ENCODE measurements around the gene CLSTN2. TPM values are rescaled to one million over a fixed set of nuclear protein-coding genes. Genes with fewer than 3 reads are reported as not detected.

CLSTN2 gene
- total RNA-seq, 1 donor from 2014 or later: 9.7 TPM

DNA sequence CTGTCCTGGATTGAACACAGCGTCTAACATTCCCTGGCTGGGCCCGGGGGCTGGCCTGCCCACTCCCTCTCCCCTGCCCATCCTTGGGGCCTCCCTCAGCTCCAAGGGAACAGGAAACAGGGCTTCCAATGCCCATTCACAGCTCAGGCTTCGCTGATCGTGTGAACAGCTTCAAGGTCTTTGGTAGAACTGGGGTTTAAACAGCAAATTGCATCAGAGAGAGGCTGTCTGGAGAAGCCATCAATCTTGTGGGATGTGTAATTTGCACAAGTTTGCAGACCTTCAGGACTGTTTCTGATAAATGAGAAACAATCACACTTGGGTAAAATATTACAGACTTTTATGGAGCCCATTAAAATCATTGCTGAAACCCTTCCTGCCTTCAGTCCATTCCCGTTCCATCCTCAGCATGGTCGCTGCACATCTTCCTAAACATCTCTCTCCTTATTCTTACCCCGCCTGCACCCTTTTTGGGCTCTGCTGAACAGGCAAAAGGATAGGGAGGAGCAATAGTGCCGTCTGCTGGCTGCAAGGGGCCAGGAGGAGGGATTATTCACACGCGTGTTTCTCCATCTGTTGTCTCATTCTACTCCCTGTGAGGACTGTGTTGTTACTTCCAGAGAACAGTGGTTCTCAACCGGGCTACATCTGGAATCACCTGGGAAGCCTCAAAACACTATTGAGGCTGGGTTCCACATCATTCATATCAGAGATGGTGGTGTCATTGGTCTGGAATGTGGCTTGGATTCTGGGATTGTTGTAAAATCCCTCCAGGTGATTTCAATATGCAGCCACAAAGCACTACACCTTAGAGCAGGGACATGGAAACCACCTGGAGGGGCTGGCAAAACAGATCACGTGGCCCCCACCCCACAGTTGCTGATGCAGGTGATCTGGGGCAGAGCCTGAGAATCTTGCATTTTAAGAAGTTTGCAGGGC is 116.3 kb downstream of the CLSTN2 start:
- DNase-seq (ENCODE audit: low spot score): no peak

DNA sequence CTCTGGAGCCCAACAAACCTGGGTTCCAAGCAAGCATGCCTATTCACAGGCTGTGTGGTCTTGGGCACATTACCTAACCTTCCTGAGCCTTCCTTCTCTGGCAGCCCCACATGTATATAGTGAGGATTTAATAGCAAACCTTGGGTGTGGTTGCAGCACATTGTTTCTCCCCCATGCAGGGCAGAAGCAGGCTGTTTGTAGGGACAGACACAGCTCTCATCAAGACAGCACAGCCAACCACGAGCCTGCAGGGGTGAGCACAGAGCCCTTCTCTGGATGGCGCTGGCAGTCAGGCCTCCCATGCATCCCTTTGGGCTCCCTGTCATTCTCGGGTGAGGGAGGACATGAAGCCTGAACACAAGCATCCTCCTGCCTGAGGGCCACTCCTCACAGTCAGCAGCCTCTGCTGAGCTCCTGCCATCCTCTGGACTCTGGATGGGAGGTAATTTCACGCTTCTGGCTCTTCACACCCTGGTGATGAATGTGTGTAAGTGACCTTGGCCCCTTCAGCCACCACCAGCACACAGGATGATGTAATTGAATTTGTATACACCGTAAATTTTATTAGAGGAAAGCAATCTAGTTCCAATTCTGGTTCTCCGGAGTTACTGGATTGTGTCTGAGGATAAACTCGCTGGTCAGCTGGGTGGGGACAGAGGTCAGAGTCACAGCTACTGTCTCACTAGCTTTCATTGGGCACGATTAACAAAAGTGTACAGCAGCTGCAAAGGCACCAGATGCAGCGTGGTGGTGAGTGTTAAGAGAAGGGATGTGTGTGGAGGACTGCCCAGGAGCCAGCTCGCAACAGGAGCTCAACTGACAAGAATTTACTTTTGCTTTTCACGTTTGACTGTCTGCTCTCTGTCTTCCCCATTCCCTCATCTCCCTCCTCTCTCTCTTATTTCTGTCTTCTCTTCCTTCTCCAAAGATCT is 118.1 kb downstream of the CLSTN2 start:
- no peak for DNase-seq (ENCODE audit: low spot score)

DNA sequence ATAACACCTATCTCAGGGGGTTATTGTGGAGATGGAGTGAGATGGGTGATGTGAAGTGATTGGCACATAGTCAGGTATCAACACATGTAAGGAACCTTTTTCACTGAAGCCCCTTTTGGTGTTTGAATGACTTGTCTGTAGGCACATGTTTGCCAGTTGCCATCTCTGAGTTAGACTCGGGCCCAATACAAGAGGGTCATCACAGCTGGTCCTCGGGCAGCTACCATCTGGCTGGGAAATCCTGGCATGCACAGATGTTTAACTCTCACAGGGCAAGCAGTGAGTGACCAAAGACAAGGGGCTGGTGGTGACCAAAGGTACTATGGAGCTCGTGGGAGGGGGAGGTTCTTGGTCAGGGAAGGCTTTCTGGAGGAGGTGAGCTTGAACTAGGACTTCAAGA is 118.8 kb downstream of the CLSTN2 start:
- no peak for DNase-seq (ENCODE audit: low spot score)

DNA sequence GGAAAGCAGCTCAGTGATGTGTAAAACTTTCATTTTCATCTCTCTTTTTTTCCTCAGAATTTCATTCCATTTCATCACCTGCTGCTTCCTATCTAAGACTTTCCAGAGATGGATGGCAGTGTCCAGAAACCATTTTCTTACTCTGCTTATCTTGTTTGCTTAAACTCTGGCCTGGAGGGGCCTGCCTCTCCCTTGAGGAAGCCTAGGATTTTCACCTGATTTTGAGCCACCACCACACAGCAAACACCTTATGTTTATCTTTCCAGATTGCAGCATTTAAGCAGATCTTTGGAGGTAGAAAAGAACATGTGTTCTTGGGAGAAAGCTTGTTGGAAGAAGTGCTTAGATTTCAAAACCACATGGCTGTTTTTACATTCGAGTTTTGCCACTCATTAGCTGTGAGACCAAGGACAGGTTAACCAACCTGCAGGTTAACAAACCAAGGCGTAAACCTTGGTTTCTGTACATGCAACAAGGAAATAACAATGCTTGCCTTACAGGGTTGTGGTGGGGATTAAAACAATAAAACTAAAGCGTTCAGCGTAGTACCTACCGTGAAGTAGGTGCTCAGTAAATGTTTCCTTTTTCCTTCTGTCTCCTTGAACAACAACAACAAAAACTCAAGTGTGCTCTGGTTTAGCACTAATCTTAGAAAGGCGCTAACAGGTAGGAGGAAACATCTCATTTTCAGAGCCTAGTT is 120.3 kb downstream of the CLSTN2 start:
- DNase-seq (ENCODE audit: low spot score): no peak

DNA sequence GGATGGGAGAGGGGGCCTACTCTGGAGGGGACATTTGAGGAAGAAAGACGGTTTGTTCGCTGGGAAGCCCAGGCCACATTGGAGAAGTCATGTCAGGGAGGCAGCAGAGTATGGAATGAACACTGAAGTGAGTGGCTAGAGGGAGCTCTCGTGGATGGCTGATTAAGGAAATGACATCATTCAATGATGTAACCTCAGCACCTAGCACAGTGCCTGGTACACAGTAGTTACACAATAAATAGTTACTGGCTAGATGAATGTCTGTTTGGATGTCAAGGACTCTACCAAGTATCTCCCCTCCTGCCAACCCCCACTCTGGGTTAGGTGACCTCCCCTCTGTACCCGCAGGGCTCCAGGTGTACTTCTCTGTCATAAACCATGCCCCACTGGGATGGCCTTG is 121.1 kb downstream of the CLSTN2 start:
- DNase-seq (ENCODE audit: low spot score): no peak

DNA sequence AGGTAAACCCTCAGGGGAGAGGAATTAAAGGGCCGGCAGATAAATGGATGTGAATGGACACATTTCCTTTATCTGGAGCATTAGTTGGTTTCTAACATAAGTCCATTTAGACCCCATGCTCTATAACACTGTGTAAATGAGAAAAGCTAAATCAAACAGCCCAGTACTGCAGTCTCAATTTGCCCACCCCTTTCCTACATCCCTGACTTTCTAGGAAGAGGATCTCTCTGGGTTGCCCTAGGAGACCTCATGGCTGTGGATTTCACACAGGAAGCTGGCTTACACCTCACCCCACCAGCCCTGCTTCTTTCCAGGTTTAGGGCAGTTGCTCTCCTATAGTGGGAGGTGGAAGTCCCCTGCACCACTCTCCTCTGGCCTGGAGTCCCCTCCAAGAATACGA is 126.2 kb downstream of the CLSTN2 start:
- DNase-seq (ENCODE audit: low spot score): no peak

DNA sequence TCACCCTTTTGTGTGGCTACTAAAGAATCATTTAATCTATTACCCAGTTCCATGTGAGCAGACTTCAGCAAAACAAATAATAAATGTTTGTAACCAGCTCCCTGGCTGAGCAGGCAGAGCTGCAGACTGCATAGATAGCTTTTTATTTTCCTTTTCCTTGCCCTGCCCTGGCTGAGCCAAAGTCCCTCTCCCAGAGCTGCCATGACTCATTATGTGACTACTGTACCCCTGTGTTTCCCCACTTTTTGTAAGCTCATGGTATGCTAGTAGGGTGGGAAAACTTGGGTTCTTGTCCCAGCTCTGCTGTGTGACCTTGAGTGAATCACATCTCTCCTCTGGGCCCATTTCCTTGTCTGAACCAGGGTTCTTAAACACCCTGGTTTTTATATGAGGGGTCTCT is 127.5 kb downstream of the CLSTN2 start:
- DNase-seq (ENCODE audit: low spot score): no peak

DNA sequence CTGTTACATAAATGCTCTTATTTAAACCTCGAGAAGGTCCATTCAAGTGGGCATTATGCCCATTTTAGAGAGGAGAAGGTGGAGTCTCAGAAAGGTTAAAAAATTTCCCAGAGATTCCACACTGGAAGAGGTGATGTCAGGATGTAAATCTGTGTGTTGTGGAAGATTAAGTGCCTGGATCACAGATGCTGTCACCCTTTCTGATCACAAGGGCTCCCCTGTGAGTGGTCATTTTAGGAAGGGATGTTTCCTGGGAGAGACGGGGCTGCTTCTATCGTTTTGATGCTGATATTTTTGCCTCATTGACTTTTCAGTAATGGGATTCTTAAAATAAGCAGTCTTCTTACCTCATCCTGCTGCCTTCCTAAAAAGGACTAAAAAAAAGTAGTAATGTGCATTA is 132.5 kb downstream of the CLSTN2 start:
- no peak for DNase-seq (ENCODE audit: low spot score)

DNA sequence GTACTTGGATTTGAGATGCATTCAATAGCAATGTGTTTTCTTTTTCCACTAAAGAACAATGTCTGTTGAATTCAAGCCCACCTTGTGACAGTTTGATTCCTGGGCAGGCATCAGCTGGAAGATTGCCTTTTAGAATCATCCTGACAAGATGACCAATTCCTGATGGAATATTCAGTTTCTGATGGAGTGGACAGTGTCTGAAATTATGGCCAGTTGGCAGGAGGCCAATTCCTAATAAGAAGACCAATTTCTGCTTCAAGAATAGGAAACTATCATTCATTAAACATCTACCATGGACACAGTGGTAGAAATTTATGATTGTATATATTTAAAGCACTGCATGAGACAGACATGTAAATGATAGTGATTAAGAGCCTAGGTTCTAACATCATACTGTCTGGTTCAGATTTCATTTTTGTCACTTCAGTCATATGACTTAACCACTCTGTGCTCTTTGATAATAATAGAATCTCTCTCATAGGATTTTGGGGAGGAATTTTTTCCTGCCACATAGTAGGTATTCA is 133.6 kb downstream of the CLSTN2 start:
- no peak for DNase-seq (ENCODE audit: low spot score)

DNA sequence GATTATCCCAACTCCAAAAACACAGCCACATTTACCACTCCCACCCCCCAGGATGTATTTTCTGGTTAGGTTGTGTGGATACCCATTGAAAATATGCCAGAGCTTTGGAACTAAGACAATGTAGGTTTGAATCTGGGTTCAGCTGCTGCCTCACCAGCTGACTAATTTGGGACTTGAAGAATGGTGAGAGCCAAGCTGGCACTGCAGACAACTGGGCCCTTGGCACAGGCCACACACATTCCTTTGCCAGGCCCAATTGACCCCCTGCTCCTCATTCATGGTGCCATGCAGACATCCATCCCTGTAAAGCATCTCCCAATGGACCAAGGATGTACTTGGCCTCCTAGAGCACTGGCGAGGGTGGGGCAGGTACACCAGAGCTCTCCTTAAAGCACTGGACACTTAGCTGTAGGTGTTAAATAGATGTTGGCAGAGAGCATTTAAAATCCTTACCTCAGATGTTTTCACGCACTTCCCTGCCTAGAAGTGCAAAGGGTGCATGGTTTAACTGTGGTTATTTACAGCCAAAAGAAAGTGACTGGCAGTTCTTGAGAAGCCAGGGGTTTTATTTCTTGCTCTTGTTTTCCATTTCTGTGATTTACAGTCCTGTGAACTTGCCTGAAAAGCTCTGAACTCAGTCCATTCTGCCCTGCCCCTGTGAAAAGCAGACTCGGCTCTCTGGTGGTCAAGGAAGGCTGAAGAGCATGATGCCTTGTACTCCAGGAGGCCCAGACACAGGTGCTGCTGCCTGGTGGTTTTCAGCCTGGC is 138.5 kb downstream of the CLSTN2 start:
- no peak for DNase-seq (ENCODE audit: low spot score)

DNA sequence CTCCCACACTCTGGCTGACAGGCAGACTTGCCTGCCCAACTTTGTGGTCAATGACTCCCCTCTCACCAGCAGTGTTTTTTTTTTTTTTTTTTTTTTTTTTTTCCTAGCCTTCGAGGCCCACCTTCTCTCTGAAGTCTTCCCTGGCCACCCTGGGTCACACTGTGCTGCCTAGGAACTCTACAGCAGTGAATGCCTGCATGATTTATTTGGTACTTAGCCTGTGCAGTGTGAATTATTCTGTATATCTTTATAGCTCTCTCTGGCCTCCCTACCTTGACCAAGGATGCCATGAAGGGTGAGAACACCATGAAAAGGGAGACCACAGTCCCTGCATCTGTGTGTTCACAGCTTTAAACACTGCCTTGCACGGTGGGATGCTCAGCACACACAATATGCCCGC is 141.6 kb downstream of the CLSTN2 start:
- no peak for DNase-seq (ENCODE audit: low spot score)

DNA sequence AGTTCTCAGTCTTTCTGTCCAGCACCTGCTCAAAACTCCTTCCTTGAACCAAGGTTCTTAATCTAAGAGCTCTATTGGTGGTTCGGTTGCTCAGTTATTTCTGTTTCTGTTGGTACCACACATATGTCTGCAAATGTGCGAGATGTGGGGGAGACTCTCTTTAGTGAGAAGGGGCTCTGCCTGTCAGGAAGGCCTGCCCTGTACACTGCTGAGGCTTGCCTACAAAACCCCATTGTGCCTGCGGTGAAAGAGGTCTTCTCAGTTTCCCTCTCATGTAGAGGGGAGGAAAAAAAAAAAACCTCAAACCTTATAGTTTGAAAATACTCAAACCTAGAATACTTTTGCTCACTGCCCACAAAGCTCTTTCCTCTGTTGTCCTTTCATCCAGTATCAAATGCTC is 142.4 kb downstream of the CLSTN2 start:
- DNase-seq (ENCODE audit: low spot score): no peak

DNA sequence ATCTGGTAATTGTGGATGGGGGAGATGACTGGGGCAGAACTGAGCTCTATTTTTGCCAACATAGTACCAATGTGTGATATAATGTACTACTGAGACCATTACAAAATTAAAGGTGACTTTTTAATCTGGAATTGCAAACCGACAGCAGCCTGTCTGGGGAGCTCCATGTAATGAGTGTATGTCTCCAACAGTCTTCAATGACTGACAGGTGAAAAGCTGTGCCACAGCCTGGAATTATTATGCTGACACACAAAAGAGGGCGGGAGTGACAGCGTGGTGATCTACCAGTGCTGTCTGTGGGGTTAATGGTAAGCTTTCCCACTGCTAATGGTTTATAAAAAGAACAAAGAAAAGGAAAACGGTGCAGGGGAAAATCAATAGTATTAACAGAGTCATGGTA is 143.4 kb downstream of the CLSTN2 start:
- DNase-seq (ENCODE audit: low spot score): no peak

DNA sequence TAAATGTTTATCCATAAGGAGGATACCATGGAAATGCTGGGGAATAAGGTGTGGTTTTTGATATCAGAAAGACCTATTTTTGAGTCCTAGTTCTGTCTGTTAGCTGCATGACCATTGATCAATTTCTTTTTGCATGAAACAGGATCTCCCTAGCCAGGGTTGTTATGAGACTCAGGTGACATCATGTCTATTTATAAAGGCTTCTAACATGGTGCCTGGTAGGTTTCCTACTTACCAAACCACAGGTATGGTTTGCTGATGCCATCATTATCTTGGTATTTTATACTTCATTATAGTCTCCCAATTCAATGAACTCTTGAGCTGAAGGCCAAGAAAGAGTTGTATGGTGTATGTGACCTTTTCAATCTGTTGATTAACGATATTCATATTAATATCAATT is 144.0 kb downstream of the CLSTN2 start:
- DNase-seq (ENCODE audit: low spot score): no peak

DNA sequence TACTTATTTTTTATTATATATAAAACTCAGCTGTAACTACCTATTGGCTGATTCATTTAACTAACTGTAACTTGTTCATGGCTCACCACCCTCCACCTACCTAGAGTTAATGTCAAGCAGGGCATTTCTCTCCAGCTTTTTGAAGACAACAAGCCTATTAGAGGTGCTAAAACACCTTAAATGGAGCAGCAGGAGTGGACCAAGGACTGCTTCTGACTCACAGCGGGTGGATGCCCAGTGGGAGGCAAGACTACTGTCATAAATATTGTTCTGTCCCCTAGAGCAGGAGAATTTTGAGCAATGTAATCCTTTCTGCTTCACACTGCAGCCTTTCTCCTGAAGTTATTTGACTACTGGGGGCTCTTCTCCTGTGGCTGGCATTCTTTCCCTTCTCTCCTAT is 146.9 kb downstream of the CLSTN2 start:
- no peak for DNase-seq (ENCODE audit: low spot score)

DNA sequence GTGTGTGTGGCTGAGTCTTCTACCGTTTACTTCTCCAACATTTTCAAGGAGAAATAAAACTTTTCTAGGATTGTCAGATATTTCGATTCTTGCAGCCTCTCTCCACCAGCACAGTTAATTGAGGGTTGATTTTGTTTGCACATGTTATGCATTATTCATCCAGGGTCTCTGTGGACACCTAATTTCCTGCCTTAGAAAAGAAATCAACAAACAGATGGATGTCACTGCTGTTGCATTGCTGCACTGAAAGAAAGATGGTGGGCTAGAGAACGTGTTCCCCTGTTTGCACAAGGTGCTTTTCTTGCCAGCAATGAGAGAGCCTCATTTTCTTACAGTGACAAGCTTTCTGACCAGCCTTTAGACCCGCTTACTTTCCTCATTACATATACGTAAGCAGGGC is 150.0 kb downstream of the CLSTN2 start:
- DNase-seq (ENCODE audit: low spot score): no peak

DNA sequence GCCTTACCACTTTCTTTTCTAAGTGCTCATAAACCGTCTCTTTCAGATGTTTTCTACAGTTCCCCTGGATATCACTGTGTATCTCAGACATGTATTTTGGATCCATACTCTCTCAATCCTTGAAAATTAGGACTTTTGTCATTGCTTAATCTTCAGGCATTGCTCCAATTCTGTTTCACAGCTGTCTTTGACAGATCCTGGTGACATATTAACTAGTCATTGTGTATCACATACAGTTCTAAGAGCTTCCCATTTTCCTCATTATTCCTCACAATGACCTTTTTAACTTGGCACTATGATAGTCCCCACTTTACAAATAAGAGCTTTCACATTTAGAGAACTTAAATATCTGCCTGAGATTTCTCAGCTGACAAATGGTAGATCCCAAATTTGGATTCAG is 151.7 kb downstream of the CLSTN2 start:
- no peak for DNase-seq (ENCODE audit: low spot score)

DNA sequence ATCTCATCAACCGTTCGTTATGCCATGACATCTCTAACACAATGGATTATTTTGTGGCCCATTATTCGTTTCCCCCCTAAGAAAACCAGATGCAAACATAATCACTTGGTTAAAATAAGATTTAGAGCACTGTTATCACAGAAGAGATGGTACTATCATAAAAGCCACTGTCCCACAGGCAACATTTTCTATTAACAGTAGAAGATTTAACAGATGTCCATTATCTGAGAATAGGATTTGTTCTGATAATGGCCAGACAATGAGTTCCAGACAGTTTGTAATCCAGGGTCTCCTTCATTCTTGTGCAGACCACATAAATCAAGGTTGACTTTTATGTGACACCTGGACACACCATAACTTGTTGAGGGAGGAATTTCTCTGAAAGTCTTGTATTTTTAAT is 153.1 kb downstream of the CLSTN2 start:
- no peak for DNase-seq (ENCODE audit: low spot score)

DNA sequence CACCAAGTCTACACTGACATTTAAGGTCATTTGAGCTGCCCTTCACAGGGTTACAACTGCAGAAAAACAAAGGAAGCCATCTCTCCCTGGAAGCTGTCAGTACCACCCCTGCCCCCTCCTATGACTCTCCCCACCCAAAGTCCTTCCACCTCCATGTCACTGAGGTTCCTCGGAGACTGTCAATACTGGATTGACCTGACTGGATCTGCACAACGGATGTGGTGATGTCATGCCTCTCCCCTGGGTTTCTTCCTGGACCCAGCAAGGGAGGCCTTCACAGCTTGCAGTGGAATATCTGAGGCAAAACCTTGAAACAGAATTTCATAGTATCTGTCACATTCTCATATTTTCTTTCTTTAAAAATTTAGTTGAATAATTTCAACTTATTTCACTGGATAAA is 153.5 kb downstream of the CLSTN2 start:
- no peak for DNase-seq (ENCODE audit: low spot score)

DNA sequence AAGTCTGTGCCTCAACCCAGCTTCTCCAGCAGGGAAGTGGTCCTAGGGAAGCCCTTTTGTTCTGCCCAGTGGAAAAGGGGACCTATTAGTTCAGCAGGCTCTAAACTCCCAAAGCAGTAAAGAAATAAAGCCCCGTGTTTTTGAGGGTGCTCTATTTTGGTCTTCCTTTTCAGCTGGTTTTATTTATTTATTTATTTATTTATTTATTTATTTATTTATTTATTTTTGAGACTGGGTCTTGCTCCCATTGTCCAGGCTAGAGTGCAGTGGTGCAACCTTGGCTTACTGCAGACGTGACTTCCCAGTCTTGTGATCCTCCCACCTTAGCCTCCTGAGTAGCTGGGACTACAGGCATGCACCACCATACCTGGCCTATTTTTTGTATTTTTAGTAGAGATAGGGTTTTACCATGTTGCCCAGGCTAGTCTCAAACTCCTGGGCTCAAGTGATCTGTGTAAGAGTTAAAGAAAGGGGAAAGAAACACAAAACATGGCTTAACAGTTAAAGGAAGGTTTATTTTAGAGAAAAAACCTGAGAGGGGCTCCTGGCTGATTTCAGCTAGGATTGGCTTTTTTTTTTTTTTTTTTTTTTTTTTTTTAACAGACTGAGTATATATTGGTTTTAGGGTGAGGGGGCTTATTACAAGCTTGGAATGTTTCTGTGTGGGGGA is 154.6 kb downstream of the CLSTN2 start:
- no peak for DNase-seq (ENCODE audit: low spot score)

DNA sequence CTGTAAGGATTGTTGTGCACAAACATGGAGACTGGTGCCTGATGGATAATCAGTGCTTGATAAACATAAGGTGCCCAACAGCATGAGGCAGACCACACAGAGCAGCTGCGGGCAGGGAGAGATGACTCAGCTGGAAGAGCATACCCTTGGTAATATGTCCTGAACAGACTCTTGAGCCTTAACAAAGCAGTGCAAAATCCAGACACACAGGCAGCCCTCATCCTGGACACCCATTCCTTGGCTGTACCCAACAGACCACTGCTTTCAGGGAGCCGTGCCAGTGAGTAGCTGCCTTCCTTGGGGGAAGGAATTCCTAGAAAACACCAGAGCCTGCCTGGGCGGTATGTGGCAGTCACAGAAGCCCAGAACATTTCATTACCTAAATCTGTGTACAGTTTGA is 156.2 kb downstream of the CLSTN2 start:
- DNase-seq (ENCODE audit: low spot score): no peak
